HG02588 (cell line): ENCODE data around the gene AK5.

Experiments used
- ATAC-seq: cut with Tn5 transposase; IDR thresholded peaks from one replicate; pipeline ENCODE4 v1.9.1; 2021; ENCODE audit warnings: mild to moderate bottlenecking, moderate library complexity; ENCODE audit not compliant: unreplicated experiment

Gene AK5

DNA sequence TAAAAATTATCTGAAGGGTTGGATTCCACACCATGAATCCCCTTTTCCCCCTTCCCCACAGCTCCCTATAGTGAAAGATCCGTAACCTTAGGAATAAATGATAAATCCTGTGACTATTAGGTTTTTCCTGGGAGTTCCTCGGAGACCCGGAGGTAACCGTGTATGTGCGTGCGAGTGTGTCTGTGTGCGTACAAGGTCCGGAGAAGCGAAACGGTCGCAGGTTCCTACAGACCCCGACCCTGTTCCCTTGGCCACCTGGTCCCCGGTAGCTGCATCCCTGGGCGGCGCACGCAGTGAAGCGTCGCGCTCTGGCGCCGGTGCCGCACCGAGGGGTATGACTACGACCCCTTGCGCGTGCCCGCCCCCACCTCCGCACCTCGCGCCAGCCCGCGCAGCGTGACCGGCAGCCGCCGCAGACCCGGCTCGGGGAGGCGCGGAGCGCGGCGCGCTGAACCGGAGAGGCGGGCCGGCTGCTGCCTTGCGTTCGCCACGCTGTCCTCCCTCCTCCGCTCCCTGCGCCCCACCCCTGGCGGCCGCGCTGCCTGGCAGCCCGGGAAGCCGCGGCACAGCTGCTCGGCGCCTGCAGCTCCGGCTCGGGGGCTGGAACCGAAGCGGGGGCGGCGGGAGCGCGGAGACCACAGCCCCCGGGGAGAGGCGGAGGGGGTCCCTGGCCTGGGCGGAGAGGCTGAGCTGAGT, at the start of gene AK5:
TSS of gene AK5 (plus strand) at position 529 of the 696 bp plus-strand sequence. CDS start 295 bp downstream, outside the sequence.
- no peak for ATAC-seq

DNA sequence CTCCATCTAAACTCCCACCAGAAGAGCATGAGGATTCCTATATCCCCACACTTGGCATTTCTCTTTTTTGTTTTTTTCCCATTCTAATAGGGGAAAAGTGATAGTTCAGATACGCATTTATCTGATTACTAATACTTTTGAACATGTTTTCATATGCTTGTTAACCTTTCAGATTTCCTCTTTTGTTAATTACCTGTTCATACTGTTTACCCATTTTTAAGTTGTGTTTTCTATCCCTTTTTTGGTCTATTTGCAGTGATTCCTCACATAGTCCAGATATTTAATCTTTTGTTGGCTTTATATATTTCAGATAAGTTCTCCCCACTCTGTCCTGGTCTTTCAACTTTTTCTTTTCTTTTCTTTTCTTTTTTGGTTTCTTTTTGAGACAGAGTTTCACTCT, 49.0 kb upstream of the AK5 start:
- no peak for ATAC-seq

DNA sequence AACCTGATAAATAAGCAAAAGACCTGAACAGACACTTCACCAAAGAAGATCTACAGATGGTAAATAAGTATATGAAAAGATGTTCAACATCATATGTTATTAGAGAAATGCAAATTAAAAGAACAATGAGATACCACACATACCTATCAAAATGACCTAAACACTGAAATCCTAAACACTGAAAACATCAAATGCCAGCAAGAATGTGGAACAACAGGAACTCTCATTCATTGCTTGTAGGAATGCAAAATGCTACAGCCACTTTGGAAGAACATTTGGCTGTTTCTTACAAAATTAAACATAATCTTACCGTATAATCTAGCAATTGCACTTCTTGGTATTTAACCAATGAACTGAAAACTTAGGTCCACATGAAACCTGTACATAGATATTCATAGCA, 47.7 kb upstream of the AK5 start:
- ATAC-seq = no peak

DNA sequence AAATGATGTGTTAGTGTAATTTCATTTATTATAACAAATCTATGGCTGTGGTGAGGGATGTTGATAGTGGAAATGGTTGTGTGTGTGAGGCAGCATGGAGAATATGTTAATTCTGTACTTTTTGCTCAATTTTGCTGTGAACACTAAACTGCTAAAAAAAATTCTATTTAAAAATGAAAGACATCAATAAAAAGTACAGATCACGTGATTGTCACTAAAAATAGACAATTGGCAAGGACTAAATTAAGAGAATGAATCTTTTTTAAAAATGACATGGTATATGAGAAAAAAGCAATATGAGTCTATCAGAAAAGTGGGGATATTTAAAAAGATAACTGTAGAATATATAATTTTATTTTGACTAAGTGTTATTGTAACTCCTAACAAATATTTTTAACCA, 46.9 kb upstream of the AK5 start:
- no peak for ATAC-seq

DNA sequence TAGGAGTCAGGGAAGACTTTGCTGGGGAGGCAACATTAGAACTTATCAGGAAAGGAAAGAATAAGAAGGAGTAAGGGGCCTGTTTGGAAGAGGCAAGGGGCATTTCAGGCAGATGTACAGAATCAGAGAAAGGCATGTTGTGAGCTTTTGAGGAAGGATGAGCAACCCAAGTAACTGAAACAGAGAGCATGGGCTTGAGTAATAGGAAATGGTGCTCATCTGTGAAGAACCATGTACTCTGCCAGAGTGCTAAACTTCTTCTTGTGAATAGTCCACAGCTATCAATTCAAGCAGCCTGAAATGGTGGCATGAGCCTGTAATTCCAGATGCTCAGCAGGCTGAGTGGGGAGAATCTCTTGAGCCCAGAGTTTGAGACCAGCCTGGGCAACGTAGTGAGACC, 43.4 kb upstream of the AK5 start:
- no peak for ATAC-seq

- ATAC-seq = no peak
Measured at GRCh38 chr1:77239311-77239710, 42.5 kb upstream of the AK5 start.

DNA sequence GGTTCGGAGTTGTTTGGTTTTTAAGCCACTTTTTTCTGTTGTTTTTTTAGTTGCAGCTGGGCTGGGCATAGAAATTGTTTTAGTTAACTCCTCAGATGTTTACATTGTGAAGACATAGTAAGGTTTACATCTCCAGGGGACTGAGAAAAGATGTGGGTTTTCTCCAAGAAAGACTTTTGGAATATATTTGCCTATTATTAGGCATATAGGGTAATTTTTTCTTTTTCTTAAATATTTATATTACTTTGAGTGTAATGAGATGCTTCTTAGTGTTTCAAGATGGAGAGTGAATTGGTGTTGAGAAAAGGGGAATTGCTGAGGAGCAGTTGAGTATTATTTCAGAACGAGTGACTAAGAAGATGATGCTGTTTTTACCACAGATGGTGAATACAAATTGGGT, 36.0 kb upstream of the AK5 start:
- no peak for ATAC-seq

GRCh38 chr1:77250126-77250525, 31.7 kb upstream of the AK5 start:
- ATAC-seq = no peak

- ATAC-seq = no peak
Measured at GRCh38 chr1:77253211-77253610, 28.6 kb upstream of the AK5 start.

DNA sequence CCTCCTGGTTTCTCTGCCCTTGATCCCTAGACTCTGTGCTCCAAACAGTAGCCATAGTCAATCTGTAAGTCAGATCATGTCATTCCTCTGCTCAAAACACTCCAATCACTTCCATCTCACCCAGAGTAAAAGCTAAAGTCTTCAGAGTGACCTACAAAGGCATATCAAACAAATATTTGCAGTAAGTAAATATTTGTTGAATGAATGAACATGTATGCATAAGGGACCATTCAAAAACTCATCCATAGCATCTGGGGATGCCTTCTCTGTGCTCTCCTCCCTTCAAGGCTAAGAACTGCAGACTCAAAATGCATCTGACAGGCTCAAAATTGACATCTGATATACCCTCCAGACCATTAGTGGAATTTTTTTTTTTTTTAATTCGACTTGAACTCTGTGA, 18.1 kb upstream of the AK5 start:
- ATAC-seq = no peak

DNA sequence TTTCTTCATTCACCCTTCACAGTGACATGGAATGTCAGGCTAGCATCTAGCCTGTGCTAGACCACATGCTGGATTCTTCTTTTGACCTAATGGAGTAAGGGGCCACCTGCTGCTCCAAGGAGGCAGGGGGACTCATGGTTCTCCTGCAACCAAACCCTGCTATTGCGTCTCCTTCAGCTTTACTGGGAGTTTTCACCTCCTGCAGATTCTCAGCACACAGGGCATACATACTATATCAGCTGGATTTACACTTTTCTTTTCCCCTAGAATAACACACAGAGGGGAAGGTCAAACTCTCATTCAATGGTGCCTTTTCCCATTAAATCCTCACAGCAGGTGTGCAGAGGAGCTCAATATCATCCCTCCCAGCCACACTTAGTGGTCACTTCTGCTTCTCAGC, 16.6 kb upstream of the AK5 start:
- no peak for ATAC-seq

- no peak for ATAC-seq
Measured at GRCh38 chr1:77267035-77267434, 14.8 kb upstream of the AK5 start.

GRCh38 chr1:77271852-77272580, 9.8 kb upstream of the AK5 start:
- ATAC-seq = no peak

DNA sequence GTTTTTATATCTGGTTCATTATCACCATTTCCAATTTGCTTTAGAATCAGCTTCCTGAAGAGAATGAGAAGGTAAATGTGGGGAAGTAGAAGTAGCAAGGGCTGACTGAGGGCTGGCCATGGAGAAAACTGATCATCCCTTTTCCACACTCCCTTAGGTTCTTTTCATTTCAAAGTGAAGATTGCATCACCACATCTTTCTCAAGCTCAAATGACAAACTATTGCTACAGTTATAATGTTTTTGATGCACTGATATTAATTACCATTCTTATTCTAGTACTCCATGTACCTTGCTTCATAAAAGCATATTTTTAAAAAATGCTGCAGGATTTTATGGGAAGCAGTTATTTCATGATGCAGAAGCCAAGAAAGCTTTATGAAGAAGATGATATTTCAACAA, 7.9 kb upstream of the AK5 start:
- ATAC-seq = no peak

GRCh38 chr1:77275194-77275593, 6.6 kb upstream of the AK5 start:
- no peak for ATAC-seq

DNA sequence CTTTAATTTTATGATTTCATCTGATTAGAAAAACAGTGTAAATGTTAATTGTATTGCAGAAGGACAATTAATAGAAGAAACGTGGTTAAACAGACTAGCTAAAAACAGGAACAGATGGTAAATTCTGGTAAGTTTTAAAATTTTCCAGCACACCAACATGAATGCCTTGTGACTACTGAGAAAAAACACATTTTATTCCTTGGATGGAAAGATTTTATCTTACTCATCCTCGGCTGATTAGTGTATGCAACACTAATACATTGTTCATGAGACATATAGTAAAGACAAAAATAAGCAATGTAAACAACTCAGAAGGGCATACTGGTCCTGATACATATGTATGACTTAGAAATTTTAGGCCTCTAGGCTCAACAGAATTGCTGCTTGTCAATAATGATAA, 4.9 kb upstream of the AK5 start:
- ATAC-seq = no peak

DNA sequence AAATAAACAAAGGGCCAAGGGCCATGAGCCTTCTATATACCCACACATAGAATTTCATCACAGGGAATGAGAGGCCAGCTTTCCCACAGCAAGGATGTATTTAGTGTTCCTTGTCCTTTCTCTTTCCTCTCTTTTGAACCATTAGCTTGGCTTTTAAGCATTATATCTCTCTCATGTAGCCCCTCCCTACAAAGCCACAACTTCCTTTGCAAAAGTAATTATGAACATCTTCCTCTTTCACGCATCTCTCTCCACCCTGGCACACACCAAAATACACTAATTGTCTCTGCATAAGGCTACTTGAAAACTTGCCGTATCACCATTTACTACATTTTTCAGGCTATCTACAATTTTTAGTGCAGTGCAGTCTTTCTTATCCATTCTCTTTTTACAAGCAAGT, 1.9 kb upstream of the AK5 start:
- no peak for ATAC-seq

- no peak for ATAC-seq
Measured at GRCh38 chr1:77280962-77281361, 857 bp upstream of the AK5 start.

DNA sequence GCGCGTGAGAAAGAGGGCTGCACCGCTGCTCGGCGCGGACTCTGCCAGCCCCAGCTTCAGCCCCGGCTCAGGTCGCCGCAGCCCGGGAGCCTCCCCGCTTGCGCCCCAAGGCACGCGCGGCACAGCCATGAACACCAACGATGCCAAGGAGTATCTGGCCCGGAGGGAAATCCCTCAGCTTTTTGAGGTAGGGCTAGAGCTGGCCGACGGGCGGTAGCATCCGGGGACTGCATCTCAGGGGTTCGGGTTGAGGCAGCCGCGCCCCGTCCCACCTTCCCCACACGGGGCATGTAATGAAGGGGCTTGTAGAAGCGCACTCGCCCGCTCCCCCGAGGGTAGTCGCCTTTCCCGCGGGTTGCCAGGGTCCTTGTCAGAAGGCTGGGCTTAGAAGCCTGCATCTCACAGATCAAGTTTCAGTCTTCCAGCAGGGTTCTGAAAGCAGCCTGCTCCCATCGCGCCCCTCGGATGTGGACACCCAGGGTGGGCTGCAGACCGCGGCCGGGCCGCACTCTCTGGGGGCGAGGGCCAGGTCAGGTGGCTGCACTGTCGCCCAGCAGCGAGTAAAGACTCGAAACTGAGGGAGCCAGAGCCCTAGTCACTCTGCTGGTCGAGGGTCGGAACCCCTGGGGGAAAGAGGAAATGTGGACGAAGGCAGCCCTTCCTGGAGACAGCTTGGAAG, 507 bp downstream of the AK5 start:
- no peak for ATAC-seq

- no peak for ATAC-seq
Measured at GRCh38 chr1:77282866-77283539, 1.2 kb downstream of the AK5 start.

- no peak for ATAC-seq
Measured at GRCh38 chr1:77283701-77284425, 2.0 kb downstream of the AK5 start.
